GM18870 (cell line): ENCODE measurements around the gene CTBP2.

Experiments
- ATAC-seq: cut with Tn5 transposase; IDR thresholded peaks from one replicate; pipeline ENCODE4 v1.9.1; 2021; ENCODE audit warnings: moderate library complexity; ENCODE audit not compliant: unreplicated experiment

CTBP2 gene

DNA sequence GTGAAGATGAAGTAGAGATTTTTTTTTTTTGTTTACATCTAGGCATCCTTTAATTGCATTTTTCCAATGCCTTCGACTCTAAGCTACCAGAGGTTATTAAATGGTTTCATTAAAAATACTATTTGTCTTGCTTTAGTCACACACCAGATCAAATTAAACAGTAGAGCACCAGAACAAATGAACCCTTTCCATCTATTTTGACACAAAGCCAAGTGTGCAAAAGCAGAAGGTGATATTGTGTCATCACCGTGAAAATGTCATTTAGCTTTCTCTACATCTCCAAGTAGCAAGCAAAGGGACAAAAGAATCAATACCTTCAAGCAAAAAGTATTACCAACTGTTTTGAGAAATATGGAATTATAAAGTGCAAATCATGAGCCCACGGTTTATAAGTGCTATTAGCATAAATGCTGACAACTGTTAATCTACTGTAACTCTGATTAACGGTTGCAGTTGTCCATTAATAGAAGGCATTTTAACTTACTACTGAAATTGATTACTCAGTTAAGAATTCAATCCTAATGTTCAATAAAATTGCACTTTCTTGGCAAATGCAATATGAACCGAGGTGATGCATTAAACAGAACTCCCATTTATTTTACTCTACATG, 49.1 kb downstream of the CTBP2 start:
- ATAC-seq = no peak

DNA sequence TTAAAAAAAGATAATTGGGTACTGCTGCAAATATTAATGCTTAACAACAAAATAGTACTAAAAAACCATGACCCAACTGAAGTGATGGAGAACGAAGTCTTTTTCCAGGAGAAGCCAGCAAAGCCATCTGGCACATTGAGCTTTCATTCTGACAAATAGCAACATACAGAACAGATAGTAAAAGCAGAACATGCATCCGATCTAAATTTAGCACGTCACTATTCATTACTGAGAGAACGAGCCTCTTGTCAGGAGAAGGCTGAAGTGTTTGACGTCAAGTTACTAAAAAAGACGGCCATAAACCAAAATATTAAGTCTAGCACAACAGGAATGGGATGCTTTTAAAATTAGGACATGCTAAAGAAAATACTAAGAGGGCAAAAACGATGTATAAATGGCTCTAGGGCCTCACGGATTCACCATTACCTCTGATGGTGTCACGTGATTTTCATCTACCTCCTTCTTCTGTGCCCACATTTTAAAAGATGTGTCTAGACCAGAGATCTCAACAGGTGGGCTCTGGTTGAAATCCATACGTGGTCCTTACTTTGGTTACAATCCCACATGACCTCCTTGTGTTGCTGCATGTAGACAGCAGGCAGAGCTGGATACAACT, 52.3 kb downstream of the CTBP2 start:
- no peak for ATAC-seq

DNA sequence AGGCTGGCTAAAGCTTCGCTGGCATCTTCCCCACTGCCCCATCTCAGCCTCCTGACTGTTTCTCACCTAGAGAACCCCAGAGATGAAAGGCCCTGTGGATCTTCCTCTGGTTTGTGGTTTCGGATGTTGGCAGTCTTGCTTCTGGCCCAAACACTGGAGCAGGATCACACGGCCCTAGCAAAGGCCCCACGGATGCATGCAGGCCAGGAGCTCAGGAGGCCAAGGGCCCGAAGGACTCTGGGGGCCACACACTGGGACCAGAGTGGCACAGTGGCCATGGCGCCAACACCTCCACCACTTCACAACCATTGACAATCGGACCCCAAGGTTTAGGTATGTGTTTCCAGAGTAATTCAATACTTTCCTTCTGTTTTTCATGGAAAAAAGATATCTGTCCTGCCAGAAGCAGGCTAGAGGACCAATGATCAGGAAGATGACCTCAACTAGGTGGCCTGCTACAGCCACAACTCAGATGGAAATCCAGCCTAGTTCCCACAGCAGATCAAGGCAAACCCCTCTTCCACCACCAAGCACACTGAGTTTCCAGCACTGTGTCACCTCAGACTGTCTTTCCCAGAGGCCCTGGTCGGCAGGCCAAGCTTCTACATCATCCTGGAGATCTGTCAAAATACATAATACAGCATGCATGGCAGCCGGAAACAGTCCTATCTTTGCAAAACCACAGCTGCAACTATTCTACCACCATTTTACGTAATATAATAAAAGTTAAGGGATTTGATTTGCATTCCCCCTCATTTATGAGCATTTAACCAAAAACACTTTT, 53.0 kb downstream of the CTBP2 start:
- no peak for ATAC-seq

DNA sequence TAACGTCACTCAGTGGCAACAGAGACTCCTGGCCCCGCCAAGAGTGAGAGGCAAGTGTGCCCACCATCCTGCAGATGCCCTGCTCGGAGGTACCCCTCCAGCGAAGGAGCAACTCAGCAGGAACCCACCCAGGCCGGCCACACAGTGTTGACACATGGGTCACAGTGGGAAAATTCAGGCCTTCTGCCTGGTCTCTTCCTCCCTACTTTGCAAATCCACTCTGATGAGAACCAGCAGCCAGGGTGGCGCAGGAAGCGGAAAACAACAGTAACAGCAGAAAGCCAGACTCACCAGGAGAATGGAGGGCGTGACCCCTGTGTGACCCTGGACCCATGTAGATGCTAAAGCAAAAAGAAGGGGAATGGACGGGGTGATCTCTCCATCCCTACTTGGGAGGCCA, 53.8 kb downstream of the CTBP2 start:
- no peak for ATAC-seq

DNA sequence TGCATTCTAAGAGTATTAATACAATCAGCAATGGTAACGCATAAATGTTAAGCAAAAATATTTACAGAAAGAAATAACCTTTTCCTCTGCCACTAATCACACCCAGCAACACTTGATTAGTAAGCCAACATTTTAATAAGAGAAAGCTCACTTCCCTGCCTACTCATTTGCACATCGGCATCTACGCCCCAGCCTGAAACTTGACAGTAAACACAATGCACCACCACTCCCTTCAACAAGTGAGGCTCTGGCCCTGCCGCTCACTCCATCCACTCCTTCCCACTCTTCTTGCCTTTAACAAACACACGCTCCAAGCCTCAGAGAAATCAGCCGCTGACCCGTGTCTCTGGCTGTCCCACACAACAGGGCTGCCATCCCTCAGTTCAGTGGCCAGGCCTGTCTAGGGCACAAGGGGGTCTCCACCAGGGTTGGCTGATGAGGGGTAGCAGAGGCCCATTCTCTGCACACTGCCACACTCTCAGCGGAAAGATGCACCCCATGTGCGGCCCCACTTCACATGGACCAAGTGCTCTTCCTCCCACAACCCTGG, 54.6 kb downstream of the CTBP2 start:
- no peak for ATAC-seq

DNA sequence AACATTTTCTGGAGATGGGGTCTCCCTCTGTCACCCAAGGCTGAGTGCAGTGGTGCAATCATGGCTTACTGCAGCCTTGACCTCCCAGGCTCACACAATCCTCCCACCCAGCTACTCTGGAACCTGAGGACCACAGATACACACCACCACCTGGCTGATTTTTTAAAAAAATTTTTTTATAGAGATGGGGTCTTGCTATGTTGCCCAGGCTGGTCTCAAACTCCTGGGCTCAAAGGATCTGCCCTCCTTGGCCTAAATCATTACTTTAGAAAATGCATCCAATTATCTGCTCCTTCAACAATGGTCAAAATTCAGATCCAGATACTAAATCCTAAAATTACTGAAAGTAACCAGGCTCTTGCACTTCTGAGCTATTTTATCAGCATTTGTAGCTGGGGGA, 55.2 kb downstream of the CTBP2 start:
- no peak for ATAC-seq

DNA sequence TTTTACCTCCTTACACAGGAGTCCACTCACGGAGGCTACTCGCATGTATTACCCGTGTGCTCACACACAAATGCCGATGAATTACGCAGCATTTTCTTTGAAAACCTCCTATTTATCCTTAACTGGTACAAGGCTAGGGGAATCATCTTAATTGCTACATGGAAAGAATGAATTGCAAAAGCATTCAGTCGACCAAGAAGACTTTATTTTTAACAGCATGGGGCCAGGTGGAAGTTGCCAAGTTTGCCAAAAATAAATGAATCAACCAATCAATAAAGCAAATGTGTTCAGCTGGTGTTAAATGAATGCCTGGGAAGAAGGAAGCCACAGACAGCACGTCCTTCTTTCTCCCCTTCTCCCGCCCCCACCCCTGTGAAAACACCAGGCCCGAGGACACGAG, 55.8 kb downstream of the CTBP2 start:
- no peak for ATAC-seq

DNA sequence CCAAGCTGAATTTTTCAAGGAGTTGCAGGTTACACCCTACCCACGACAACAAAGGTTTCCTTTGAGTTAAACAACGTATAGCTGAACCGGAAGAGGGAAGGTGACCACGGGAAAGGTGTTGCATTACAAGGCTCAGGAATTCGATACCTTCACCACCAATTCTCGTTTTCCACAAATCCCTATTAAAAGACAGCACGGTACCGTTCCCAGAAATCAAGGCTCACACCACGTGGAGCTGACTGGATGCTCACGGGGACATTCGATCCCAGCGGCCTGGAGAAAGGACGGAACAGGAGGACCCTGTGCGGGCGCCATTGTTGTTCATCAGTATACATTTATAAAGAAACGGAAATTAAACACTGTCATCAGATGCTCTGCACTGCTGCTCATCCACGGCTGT, 56.4 kb downstream of the CTBP2 start:
- no peak for ATAC-seq

DNA sequence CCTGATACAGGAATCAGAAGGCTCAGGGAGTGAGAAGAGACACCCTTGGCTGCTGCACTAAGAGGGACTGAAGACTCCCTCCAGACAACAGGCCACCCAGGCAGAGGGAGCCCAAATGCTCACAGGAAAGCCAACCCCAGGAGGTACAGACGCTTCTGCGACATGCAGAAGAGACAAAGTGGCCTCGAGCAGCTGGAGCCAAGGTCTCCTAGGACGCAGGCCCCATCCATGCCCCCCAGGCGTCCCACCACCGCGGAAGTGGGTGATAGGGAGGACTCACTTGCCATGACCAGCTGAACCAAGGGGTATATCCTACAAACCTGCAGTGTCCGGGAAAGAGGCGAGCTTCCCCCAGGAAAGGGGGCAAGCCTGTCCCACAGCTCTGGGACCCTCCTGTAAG, 56.9 kb downstream of the CTBP2 start:
- ATAC-seq = no peak

DNA sequence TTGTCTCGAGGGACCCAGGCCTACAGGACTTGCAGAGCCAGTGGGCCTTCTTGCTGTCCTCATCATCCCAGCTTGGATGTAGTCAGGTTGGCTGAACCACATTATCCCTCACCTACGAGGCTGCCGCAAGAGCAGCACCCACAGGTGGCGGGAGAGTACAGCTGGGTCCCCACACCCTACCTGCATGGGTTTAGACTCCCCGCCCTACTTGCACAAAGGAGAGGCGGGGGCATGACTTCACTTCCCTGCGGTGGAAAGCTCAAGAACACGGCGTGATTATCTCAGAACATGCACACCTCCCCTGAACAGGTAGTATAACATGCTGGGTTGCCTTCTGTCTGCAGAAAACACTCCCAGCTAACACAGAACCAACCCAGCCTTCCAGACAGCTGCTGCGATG, 57.5 kb downstream of the CTBP2 start:
- no peak for ATAC-seq

DNA sequence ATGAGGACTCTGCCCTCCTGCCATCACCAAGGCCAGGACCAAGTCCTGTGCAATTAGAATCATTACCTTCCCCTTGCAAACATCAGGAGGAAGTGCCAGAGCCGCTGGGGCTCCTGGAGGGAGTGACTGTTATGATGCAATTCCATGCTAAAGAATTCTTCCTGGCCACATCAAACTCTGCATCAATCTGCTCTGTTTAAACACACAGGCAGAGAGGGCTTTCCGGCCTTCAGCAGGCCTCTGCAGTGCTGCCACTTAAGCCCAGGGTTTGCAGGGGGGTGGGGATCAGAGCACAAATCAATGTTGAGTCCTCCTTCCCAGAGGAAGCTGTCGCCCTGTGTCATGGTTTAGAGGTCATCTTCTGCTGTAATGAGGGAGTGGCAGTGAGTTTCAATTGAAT, 58.1 kb downstream of the CTBP2 start:
- ATAC-seq = no peak

DNA sequence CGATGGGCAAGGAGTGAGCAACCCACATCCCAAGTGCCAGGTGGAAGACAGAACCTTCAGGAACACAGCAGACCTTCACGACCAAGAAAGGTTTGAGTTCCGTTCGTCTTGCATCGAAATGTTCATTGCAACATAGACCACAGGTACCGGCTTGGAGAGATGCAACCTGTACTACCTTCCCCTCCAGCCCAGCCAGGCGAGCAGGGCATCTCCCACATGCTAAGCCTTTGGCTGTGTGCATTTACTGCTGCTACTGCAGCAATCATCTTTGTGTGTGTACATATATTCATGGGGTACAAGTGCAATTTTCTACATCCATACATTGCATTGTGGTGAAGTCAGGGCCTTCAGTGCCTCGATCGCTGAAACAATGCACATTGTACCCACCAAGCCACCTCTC, 58.8 kb downstream of the CTBP2 start:
- no peak for ATAC-seq

DNA sequence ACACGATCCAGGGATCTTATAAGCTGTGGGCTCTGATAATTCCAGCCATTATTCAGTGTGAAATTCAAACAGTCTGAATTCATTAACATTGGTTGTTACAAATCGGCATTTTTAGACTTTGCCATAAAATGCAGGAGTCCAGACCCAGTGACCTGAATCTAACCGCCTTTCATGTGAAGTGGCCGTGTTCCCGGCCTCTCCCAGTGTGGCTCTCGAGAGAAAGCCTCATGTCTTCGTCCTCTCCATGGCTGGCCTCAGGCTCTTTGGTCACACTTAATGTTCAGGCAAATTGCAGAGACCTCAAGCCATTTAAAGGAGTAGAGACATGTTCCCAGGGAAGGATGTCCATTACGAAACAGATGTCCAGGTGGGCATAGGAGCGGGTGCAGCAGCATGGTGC, 59.3 kb downstream of the CTBP2 start:
- no peak for ATAC-seq

DNA sequence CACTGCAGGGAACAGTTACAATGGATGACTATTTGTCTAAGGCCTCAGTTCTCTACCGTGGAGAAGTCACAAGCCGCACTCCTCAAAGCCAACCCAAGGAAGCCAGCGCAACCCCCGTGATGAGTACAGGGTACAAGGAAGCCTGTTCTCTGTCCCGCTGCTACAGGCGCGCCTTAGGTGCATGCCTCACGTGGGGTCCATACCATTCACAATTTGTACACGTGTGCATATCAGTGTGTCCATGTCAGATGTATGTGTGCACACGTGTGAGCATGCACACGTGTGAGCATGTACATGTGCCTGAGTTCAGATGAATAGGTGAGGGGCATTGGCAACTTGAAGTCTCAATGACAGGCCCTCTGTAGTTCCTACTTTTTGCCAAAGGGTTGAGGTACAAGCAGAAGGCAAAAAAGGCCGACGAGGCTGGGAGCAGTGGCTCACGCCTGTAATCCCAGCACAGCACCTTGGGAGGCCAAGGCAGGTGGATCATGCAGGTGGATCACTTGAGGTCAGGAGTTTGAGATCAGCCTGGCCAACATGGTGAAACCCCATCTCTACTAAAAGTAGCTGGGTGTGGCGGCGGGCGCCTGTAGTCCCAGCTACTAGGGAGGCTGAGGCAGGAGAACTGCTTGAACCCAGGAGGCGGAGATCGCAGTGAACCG, 62.8 kb downstream of the CTBP2 start:
- ATAC-seq = no peak

DNA sequence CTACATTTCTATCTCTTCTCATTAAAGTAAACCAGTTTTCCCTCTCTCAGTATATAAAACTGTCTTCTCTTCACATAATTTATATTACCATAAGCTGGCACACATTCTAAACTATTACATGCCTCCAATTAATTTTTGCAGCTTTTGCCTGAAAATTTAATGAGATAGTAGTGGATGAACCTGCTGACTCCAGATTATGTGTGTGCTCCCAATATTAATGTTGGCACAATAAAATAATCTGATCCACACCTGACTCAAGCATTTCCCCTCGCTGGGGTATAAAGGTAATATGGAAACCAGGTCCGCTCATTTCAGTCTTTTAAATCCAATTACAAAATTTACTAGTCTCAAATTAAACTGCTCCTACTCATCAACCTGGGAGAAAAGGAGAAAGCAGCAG, 63.4 kb downstream of the CTBP2 start:
- no peak for ATAC-seq

DNA sequence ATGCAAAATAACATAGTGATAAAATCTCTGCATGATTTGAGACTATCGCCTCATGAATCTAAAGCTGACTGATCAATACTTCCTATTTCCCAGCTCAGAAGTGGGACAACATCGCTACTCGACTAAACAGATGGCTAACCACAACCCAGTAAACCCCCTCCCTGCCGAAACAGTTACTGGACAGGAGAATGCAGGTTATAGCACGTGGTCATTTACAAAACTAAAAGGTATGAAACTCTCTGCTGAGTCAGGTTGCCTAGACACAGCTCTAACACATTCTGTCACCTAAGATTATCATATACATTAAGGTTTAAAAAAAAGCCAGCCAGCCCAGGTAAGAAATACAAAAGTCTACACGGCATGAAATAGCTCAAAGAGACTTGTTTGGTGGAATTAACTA, 64.0 kb downstream of the CTBP2 start:
- no peak for ATAC-seq

DNA sequence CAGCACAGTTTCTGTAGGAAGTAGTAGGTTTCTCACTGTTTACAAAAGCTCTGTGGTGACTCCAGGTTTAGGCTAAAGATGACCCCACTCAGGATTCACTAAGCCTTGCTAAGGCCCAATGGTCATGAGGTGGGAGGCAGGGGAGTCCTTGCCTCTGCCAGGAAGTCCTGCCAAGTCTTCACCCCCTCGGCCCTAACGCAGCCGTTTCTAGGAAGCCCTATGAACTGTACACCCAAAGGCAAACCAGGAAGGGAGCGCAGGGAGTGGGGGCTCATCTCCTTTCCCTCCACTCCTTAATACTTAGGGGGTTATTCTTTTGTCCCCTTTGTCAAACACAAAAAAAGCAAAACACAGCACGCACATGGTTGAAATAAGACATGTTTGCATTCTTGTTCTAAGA, 64.6 kb downstream of the CTBP2 start:
- no peak for ATAC-seq

DNA sequence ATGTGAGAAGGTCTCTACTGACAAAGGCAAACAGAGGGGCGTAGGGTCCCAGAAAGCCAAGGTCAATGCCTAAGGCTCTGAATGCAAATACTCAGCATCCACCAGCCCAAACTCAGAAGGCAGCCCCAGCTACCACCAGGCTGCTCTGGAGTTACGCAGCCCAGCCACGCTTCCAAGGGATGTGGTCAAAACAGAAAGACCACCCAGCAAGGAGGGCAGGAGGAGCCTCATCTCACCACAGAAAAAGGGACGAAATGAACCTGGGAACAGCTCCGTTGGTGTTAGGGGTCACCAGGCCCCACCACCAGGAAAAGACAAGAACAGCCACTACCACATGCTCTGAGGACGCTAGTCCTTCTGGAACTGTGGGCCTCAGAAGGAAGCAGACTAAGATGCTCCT, 65.1 kb downstream of the CTBP2 start:
- no peak for ATAC-seq

DNA sequence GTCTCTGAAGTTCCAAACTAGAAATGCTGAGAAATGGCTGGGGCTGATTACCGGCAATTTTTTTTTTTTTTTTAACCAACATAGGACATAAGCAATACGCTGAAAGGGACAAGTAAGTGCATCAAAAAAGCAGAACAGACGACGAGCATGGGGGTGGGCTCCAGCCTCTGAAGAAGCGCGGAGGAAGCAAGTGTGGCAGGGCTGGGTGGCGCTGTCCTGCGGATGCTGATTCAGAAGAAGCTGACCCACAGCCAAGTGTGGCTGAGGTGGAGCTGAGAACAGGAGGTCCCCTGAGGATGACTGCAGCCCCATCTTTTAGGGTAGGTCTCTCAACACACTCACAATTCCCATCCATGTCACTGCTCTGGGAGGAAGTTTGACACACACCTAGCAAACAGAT, 65.6 kb downstream of the CTBP2 start:
- ATAC-seq = no peak

DNA sequence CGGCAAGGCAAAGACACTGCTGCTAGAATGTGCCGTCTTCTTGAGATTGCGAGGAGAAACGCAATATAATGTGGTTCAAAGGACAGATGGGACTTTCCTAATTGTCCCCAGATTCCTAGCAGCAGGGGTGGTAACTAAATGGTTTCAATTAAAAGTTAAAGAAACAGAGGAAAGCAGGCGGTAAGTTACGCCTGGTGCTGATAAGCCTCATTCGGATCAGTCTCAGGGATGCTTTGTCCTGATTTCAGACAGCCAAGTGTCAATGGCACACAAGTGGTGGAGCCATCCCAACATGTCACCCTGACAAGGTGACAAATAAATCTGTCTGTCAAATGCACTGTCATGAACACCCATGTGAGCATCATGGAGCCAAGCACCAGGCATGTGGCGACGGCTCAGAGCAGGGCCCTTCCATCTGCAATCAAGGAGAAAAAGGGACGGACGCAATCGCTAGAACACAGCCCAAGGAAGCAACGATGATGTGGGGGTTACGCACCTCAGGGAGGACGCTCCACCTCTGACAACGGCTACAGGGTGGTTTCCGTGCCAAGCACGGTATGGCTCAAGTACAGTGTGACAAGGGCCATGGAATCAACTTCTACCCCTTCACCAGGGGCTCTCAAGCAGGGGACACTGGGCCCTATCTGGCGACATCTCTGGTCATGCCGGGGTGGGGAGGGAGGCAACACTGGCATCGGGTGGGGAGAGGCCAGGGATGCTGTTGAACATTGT, 66.2 kb downstream of the CTBP2 start:
- ATAC-seq = no peak
